Measurements from ENCODE around the gene MYO3A.

MYO3A gene

GRCh38 chr10:25914776-25915175 lies 19.3 kb upstream of the MYO3A start:
- H3K27me3 ChIP-seq (ENCODE audit: low read length) = no peaks in the 10 kb centered on the region
- no peaks in the 10 kb centered on the region for H3K36me3 ChIP-seq (ENCODE audit: low read length)
- H3K9ac ChIP-seq (ENCODE audit: low read length) = no peak overlapping the region
- H3K79me2 ChIP-seq (ENCODE audit: insufficient read depth, low read length) = no peaks in the 10 kb centered on the region
- H3K4me3 ChIP-seq (ENCODE audit: insufficient read depth, low read length, poor library complexity, severe bottlenecking) = no peak overlapping the region
- no peaks in the 10 kb centered on the region for H4K20me1 ChIP-seq (ENCODE audit: low read depth, low read length)
- H3K9me2 ChIP-seq (replicated peaks; ENCODE audit: insufficient read depth, low read length) = no peaks in the 10 kb centered on the region
- H3K27ac ChIP-seq (ENCODE audit: low read depth, low read length) = no peak overlapping the region
- H3K4me2 ChIP-seq (ENCODE audit: low read depth, low read length, poor library complexity, severe bottlenecking) = no peak overlapping the region
- no peaks in the 10 kb centered on the region for H3F3A ChIP-seq (ENCODE audit: insufficient read depth)
- no peak overlapping the region for H2AFZ ChIP-seq (ENCODE audit: low read depth, low read length, severe bottlenecking)
- TF ChIP-seq CTCF (IDR thresholded peaks at IDR 0.05; ENCODE audit: insufficient read depth, low read length, poor library complexity, severe bottlenecking) (no peak), EZH2phosphoT487 (conservative IDR thresholded peaks at IDR 0.05; ENCODE audit: low read length) (no peak)
- no peaks in the 10 kb centered on the region for H3K9me3 ChIP-seq (ENCODE audit: insufficient read depth, low read length)

- Histone ChIP-seq H3K27me3 (ENCODE audit: low read length) (no peaks in the 10 kb centered on the region), H3K79me2 (ENCODE audit: insufficient read depth, low read length) (no peaks in the 10 kb centered on the region), H3F3A (ENCODE audit: insufficient read depth) (no peaks in the 10 kb centered on the region), H3K9me2 (replicated peaks; ENCODE audit: insufficient read depth, low read length) (no peaks in the 10 kb centered on the region), H3K9ac (ENCODE audit: low read length) (no peak overlapping the region), H3K9me3 (ENCODE audit: insufficient read depth, low read length) (no peaks in the 10 kb centered on the region), H3K4me3 (ENCODE audit: insufficient read depth, low read length, poor library complexity, severe bottlenecking) (no peak overlapping the region), H3K36me3 (ENCODE audit: low read length) (no peaks in the 10 kb centered on the region), H2AFZ (ENCODE audit: low read depth, low read length, severe bottlenecking) (no peak overlapping the region), H4K20me1 (ENCODE audit: low read depth, low read length) (no peaks in the 10 kb centered on the region), H3K4me2 (ENCODE audit: low read depth, low read length, poor library complexity, severe bottlenecking) (no peak overlapping the region), H3K27ac (ENCODE audit: low read depth, low read length) (no peak overlapping the region)
- TF ChIP-seq CTCF (IDR thresholded peaks at IDR 0.05; ENCODE audit: insufficient read depth, low read length, poor library complexity, severe bottlenecking) (no peak), EZH2phosphoT487 (conservative IDR thresholded peaks at IDR 0.05; ENCODE audit: low read length) (no peak)
Measured at GRCh38 chr10:25934621-25935139, 651 bp downstream of the MYO3A start.

- H3K9me2 ChIP-seq (replicated peaks; ENCODE audit: insufficient read depth, low read length) = no peaks in the 10 kb centered on the region
- no peaks in the 10 kb centered on the region for H3K9me3 ChIP-seq (ENCODE audit: insufficient read depth, low read length)
- no peaks in the 10 kb centered on the region for H4K20me1 ChIP-seq (ENCODE audit: low read depth, low read length)
- no peaks in the 10 kb centered on the region for H3K79me2 ChIP-seq (ENCODE audit: insufficient read depth, low read length)
- H3K36me3 ChIP-seq (ENCODE audit: low read length) = no peaks in the 10 kb centered on the region
- no peak overlapping the region for H3K9ac ChIP-seq (ENCODE audit: low read length)
- TF ChIP-seq CTCF (IDR thresholded peaks at IDR 0.05; ENCODE audit: insufficient read depth, low read length, poor library complexity, severe bottlenecking) (no peak), EZH2phosphoT487 (conservative IDR thresholded peaks at IDR 0.05; ENCODE audit: low read length) (no peak)
- H3K27ac ChIP-seq (ENCODE audit: low read depth, low read length) = no peak overlapping the region
- H3K4me2 ChIP-seq (ENCODE audit: low read depth, low read length, poor library complexity, severe bottlenecking) = no peak overlapping the region
- no peak overlapping the region for H3K4me3 ChIP-seq (ENCODE audit: insufficient read depth, low read length, poor library complexity, severe bottlenecking)
- H2AFZ ChIP-seq (ENCODE audit: low read depth, low read length, severe bottlenecking) = no peak overlapping the region
- H3F3A ChIP-seq (ENCODE audit: insufficient read depth) = no peaks in the 10 kb centered on the region
- H3K27me3 ChIP-seq (ENCODE audit: low read length) = no peaks in the 10 kb centered on the region
Measured at GRCh38 chr10:25938405-25938804, 4.4 kb downstream of the MYO3A start.

Data from SU-DHL-6 (cell line).